D721Med (cell line): Measurements from ENCODE around the gene CEP126.

ENCODE experiments used
- DNase-seq: peaks from one replicate; pipeline ENCODE4 v3.0.0; 2011; ENCODE audit warnings: low spot score; ENCODE audit not compliant: insufficient read length
- FAIRE-seq: peaks from 2 replicates; lab custom pipeline; 2011; peaks lifted over from hg19 to GRCh38; lab: Jason Lieb, UNC
- TF ChIP-seq, protein P1 (sequence below): IDR thresholded peaks from 2 replicates; pipeline ENCODE4 v1.5.1; 2012; ENCODE audit warnings: mild to moderate bottlenecking, control low read depth; ENCODE audit not compliant: insufficient read depth; ENCODE audit errors: missing control alignments

CEP126 gene

DNA sequence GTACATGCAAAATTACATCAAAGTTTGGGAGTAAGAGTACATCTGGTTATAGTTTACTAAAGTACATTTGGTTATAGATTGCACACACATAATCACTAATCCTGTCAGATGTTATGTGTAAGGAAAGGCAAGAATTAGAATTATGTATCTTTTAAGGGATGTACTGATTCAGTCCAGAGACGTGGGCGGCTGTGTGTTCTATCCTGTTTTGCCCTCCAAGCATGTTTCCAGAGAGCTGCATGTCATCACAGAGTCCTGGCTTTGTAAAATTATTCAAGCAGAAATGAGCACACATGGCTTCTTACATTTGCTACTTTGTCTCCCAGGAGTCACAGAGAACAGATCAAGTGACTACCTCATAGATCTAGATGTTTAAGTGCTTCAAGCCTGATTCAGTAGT, 33.2 kb upstream of the CEP126 start:
- DNase-seq, result no peak
- no peak for FAIRE-seq
- TF ChIP-seq, protein P1, sequence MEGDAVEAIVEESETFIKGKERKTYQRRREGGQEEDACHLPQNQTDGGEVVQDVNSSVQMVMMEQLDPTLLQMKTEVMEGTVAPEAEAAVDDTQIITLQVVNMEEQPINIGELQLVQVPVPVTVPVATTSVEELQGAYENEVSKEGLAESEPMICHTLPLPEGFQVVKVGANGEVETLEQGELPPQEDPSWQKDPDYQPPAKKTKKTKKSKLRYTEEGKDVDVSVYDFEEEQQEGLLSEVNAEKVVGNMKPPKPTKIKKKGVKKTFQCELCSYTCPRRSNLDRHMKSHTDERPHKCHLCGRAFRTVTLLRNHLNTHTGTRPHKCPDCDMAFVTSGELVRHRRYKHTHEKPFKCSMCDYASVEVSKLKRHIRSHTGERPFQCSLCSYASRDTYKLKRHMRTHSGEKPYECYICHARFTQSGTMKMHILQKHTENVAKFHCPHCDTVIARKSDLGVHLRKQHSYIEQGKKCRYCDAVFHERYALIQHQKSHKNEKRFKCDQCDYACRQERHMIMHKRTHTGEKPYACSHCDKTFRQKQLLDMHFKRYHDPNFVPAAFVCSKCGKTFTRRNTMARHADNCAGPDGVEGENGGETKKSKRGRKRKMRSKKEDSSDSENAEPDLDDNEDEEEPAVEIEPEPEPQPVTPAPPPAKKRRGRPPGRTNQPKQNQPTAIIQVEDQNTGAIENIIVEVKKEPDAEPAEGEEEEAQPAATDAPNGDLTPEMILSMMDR, result no peak

DNA sequence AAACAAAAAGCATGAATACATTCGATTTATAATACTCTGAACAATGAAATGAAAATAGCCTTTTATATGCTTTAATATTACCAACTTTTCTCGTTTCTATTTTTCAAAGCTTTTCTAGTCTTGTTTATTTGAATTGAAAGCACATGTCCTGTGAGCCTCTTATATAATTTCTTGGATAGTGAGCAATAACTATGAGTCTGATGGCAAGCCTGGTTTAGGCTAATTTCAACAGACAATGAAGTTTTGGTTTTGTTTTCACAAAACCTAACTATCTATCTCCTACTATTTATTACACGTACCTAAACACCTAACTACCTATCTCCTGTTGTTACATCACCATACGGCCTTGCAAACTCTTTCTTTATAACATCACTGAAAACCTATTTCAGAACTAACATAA, 29.2 kb upstream of the CEP126 start:
- no peak for DNase-seq
- FAIRE-seq, result no peak
- TF ChIP-seq, protein P1, result no peak

DNA sequence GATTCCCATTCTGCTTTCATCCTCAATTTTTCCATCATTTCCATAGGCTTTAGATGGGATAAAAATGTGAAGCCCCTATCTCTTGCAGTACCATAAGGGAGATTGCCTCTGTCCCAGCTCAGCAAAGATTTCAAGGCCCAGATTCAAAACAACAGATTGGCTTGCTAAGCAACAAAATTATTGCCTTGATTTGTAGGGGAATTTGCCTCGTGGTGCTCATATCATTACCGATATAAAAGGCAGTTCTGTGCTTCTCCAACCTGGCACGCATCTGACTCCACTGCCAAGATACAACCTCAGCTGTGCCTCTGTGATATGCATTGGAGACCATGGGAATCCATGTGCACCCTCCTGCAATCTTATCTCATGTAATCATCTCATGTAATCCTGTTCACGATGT, 25.0 kb upstream of the CEP126 start:
- FAIRE-seq (no peak), DNase-seq (no peak)
- TF ChIP-seq, protein P1, result no peak

DNA sequence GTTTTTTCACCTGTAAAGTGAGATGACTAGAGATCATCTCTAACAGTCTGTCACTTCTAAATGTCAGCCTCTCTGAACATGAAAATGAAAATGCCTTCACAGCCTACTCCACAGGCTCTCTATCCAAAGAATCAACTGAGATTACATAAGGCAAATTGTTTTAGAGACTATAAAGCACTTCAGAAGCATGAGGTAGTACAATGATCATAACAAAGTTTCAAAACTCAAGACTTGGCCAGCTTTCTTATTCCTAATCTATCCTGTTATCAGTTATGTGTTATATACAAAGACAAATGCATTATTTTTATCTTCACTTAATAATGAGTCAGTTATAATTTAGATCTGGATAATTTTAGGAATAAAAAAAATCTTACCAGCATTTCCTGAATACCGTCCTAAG, 20.3 kb upstream of the CEP126 start:
- FAIRE-seq (no peak), DNase-seq (no peak)
- TF ChIP-seq, protein P1, result no peak

DNA sequence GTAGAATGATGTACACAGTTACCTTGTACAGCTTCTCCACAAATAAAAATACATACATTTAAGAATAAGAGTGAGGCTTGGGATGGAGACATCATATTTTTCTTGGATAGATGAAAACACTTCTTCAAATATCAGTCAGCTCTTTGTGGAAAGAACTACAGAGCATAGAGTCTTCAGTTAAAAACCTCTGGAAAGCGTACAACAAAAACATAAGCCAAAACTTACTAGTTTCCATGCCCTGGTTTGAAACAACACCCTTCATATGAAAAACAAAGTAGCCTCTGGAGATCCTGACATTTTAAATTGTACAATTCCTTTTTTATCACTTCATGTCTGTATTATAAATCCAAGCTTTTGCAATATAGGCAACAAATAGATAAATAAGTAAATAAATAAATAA, 7.0 kb upstream of the CEP126 start:
- FAIRE-seq (no peak), DNase-seq (no peak)
- TF ChIP-seq, protein P1, result no peak

DNA sequence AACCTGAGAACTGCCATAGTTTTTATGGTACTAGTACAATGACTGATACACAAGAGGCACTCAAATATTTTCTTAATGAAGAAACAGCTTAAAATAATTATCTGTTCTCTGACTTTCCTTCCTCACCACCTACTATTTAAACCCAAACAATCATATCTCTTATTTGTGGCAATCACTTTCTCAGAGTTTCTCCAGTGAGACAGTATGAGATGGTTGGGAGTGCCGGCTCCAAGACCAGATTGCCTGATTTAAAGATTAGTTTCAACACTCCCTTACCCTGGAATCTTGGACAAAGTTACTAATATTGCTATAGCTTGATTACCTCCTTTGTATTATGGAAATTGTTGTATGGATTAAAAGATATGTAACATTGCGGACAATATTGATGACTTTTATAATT, 5.7 kb upstream of the CEP126 start:
- no peak for FAIRE-seq
- no peak for DNase-seq
- TF ChIP-seq, protein P1, result no peak

DNA sequence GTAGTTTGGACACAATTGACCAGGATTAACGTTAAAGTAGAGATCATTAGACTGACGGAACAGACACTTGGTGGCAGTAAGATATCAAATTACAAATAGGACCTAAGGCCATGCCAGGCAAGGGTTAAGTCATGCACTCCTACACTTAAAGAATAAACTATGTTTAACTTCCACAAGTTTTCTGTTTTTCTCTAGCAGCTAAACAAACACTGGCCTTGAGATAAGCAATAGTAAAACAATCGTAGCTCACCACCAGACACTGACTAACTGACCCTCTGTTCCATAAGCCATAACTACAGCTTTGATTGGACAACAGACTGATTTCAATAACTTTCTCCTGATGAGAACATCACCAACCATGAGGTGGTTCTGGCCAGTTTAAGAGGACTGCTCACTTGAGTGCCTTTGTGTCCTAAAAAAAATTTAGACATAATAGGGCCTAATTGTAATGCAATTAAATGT, 2.0 kb upstream of the CEP126 start:
- FAIRE-seq (no peak), DNase-seq (no peak)

More for the DNA sequence above, 2.0 kb upstream of the CEP126 start:
- TF ChIP-seq, protein P1, result no peak
